SK-N-SH (cell line): ENCODE data around the gene OR2T11. TPM values are rescaled to one million over a fixed set of nuclear protein-coding genes. Genes with fewer than 3 reads are reported as not detected.

Experiments
- CTCF ChIA-PET: fragments of 300-600, 350-600 bp; formaldehyde crosslinking; extraction: SDS; loops from one replicate; lab custom pipeline; 2021; lab: Yijun Ruan, JAX
- POLR2A ChIA-PET: fragments of 350-600 bp; sonication (Branson Sonifier 250); formaldehyde crosslinking; extraction: SDS; loops from one replicate; lab custom pipeline; 2020; ENCODE audit warnings: antibody characterized with exemption, inconsistent platforms; lab: Yijun Ruan, JAX
- DNase-seq: peaks from one replicate; pipeline ENCODE4 v3.0.0; 2012
- H2AFZ ChIP-seq: fragments of 200-600 bp; sonication (generic); 2 replicates; pipeline ENCODE4 v1.8.1; 2016; ENCODE audit warnings: antibody characterized with exemption, mild to moderate bottlenecking, low read depth
- H3F3A ChIP-seq: fragments of 200-600 bp; sonication (generic); replicated peaks from 2 replicates; pipeline ENCODE3; 2016; ENCODE audit warnings: antibody characterized with exemption, mild to moderate bottlenecking; ENCODE audit not compliant: insufficient read depth
- H3K27ac ChIP-seq, 2 experiments: fragments of 200-500 bp in 1 of 2; fragments of 200-600 bp in 1 of 2; sonication (Bioruptor generic) in 1 of 2; sonication (generic), shearing (Covaris generic) in 1 of 2; 2 replicates each; pipeline versions ENCODE4 v1.5.1 to v1.6.1; 2014 to 2016; ENCODE audit warnings: low read depth in 2 of 2, inconsistent platforms in 1 of 2, low read length in 1 of 2, mild to moderate bottlenecking in 1 of 2, mixed read lengths in 1 of 2
- H3K27me3 ChIP-seq: fragments of 200-600 bp; sonication (generic), shearing (Covaris generic); 2 replicates; pipeline ENCODE4 v1.6.1; 2016; ENCODE audit warnings: mixed run types; ENCODE audit not compliant: insufficient read depth
- H3K36me3 ChIP-seq, 2 experiments: fragments of 200-500 bp in 1 of 2; fragments of 200-600 bp in 1 of 2; sonication (Bioruptor generic) in 1 of 2; sonication (generic) in 1 of 2; replicated peaks in 1 of 2; 2 replicates each; pipeline versions ENCODE3 to v1.5.1; 2014 to 2016; ENCODE audit warnings: low read length in 1 of 2, mild to moderate bottlenecking in 1 of 2; ENCODE audit not compliant: insufficient read depth in 2 of 2, control insufficient read depth in 1 of 2
- H3K4me1 ChIP-seq, 2 experiments: fragments of 200-500 bp in 1 of 2; fragments of 200-600 bp in 1 of 2; sonication (Bioruptor generic) in 1 of 2; sonication (generic), shearing (Covaris generic) in 1 of 2; 2 replicates each; pipeline versions ENCODE4 v1.5.1 to v1.6.1; 2014 to 2016; ENCODE audit warnings: low read depth in 1 of 2, low read length in 1 of 2, mixed run types in 1 of 2; ENCODE audit not compliant: insufficient read depth in 2 of 2, control insufficient read depth in 1 of 2
- H3K4me2 ChIP-seq: fragments of 200-600 bp; sonication (generic), shearing (Covaris generic); 2 replicates; pipeline ENCODE4 v1.6.1; 2017; ENCODE audit warnings: mixed run types
- H3K4me3 ChIP-seq, 2 experiments: fragments of 200-500 bp in 1 of 2; fragments of 200-600 bp in 1 of 2; sonication (Bioruptor generic) in 1 of 2; sonication (generic), shearing (Covaris generic) in 1 of 2; 2 replicates each; pipeline versions ENCODE4 v1.5.1 to v1.8.1; 2014 to 2016; ENCODE audit warnings: low read depth in 2 of 2, inconsistent platforms in 1 of 2, low read length in 1 of 2, mild to moderate bottlenecking in 1 of 2, mixed read lengths in 1 of 2, moderate library complexity in 1 of 2
- H3K79me2 ChIP-seq: fragments of 200-600 bp; sonication (generic); 2 replicates; pipeline ENCODE4 v1.8.1; 2017; ENCODE audit warnings: mild to moderate bottlenecking; ENCODE audit not compliant: insufficient read depth
- H3K9ac ChIP-seq: fragments of 200-600 bp; sonication (generic); 2 replicates; pipeline ENCODE4 v1.6.1; 2017; ENCODE audit warnings: mixed run types
- H3K9me2 ChIP-seq: fragments of 200-600 bp; sonication (generic); 2 replicates; pipeline ENCODE4 v1.6.1; 2017; ENCODE audit warnings: mixed run types
- H3K9me3 ChIP-seq: fragments of 200-600 bp; sonication (generic); 2 replicates; pipeline ENCODE4 v1.6.1; 2017; ENCODE audit warnings: mixed run types, mild to moderate bottlenecking, moderate library complexity
- H4K20me1 ChIP-seq: fragments of 200-600 bp; sonication (generic); 2 replicates; pipeline ENCODE4 v1.6.1; 2017; ENCODE audit warnings: mild to moderate bottlenecking, mixed run types; ENCODE audit not compliant: insufficient read depth
- CHD2 ChIP-seq: fragments of 150-350 bp; IDR thresholded peaks from 2 replicates; pipeline ENCODE4 v1.6.1; 2018; ENCODE audit warnings: low read length; ENCODE audit not compliant: partially characterized antibody
- CTCF ChIP-seq: fragments of 200-600 bp; sonication (generic); IDR thresholded peaks from 2 replicates; pipeline ENCODE4 v1.6.1; 2017; ENCODE audit warnings: antibody characterized with exemption, mild to moderate bottlenecking, moderate library complexity
- EP300 ChIP-seq, 2 experiments: IDR thresholded peaks; 2 replicates each; pipeline versions ENCODE4 v1.4.0 to v1.6.1; 2012; ENCODE audit warnings: borderline replicate concordance in 1 of 2, low read depth in 1 of 2, low read length in 1 of 2
- EZH2phosphoT487 ChIP-seq: fragments of 200-600 bp; sonication (generic); IDR thresholded peaks from 2 replicates; pipeline ENCODE4 v1.6.1; 2017; ENCODE audit warnings: low read depth, mixed run types, mild to moderate bottlenecking, antibody characterized with exemption, moderate library complexity, borderline replicate concordance
- FOXJ3 ChIP-seq: sonication (generic); formaldehyde crosslinking; IDR thresholded peaks from 2 replicates; pipeline ENCODE4 v1.5.1; 2020; ENCODE audit warnings: mild to moderate bottlenecking, missing genetic modification reagents
- FOXM1 ChIP-seq: IDR thresholded peaks from 2 replicates; pipeline ENCODE4 v1.4.0; 2012; ENCODE audit warnings: low read depth, mild to moderate bottlenecking
- GABPA ChIP-seq: IDR thresholded peaks from 2 replicates; pipeline ENCODE4 v1.4.0; 2012; ENCODE audit warnings: low read depth, mild to moderate bottlenecking
- GATA2 ChIP-seq: sonication (generic); formaldehyde crosslinking; IDR thresholded peaks from 2 replicates; pipeline ENCODE4 v1.5.0; 2020; ENCODE audit warnings: mild to moderate bottlenecking, missing genetic modification reagents
- MEF2A ChIP-seq: IDR thresholded peaks from 2 replicates; pipeline ENCODE4 v1.4.0; 2012; ENCODE audit warnings: low read depth, borderline replicate concordance
- MXI1 ChIP-seq: IDR thresholded peaks from 2 replicates; pipeline ENCODE4 v1.6.1; 2012; ENCODE audit warnings: mild to moderate bottlenecking, low read depth, low read length, improper control_type of control experiment
- NFIC ChIP-seq: IDR thresholded peaks from 2 replicates; pipeline ENCODE4 v1.4.0; 2012; ENCODE audit warnings: borderline replicate concordance
- NRF1 ChIP-seq: IDR thresholded peaks from 2 replicates; pipeline ENCODE4 v1.6.1; 2012; ENCODE audit warnings: low read depth, mild to moderate bottlenecking, low read length
- PBX3 ChIP-seq: IDR thresholded peaks from 2 replicates; pipeline ENCODE4; 2012
- POLR2AphosphoS5 ChIP-seq: IDR thresholded peaks from 2 replicates; pipeline ENCODE4 v1.6.1; 2012; ENCODE audit warnings: low read depth, low read length
- RAD21 ChIP-seq: IDR thresholded peaks from 2 replicates; pipeline ENCODE4 v1.6.1; 2012; ENCODE audit warnings: mild to moderate bottlenecking, low read length
- RCOR1 ChIP-seq: fragments of 150-350 bp; IDR thresholded peaks from 2 replicates; pipeline ENCODE4 v1.6.1; 2017; ENCODE audit warnings: antibody characterized with exemption, low read length
- RFX5 ChIP-seq: IDR thresholded peaks from 2 replicates; pipeline ENCODE4 v1.6.1; 2012; ENCODE audit warnings: mild to moderate bottlenecking, improper control_type of control experiment, low read length
- SIN3A ChIP-seq: IDR thresholded peaks from 2 replicates; pipeline ENCODE4 v1.6.1; 2012; ENCODE audit warnings: low read depth, mild to moderate bottlenecking, low read length, moderate library complexity, borderline replicate concordance
- SMC3 ChIP-seq: IDR thresholded peaks from 2 replicates; pipeline ENCODE4 v1.6.1; 2012; ENCODE audit warnings: low read depth, low read length, improper control_type of control experiment
- TAF1 ChIP-seq: IDR thresholded peaks from 2 replicates; pipeline ENCODE4 v1.6.1; 2012; ENCODE audit warnings: low read depth, mild to moderate bottlenecking, low read length, moderate library complexity, borderline replicate concordance
- TCF12 ChIP-seq: IDR thresholded peaks from 2 replicates; pipeline ENCODE4 v1.4.0; 2012
- USF1 ChIP-seq: IDR thresholded peaks from 2 replicates; pipeline ENCODE4 v1.4.0; 2012; ENCODE audit warnings: low read depth, borderline replicate concordance
- YY1 ChIP-seq: IDR thresholded peaks from 2 replicates; pipeline ENCODE4 v1.4.0; 2012; ENCODE audit warnings: low read depth, mild to moderate bottlenecking
- WGBS: methylation state at CpG from one replicate; pipeline ENCODE4 v1.1.6; 2017; ENCODE audit warnings: low lambda C conversion rate; 5-methylcytosine and 5-hydroxymethylcytosine counted together
- polyA plus RNA-seq, 3 experiments: library from polyadenylated mRNA; depleted of rRNA; stranded (reverse); fragments of >200 nt; gene quantifications; 2 replicates each; pipeline ENCODE4 v1.2.3, GENCODE V29; 2012
- TF ChIP-seq, protein P1 (sequence below): fragments of 150-350 bp; IDR thresholded peaks from 2 replicates; pipeline ENCODE4 v1.6.1; 2016; ENCODE audit warnings: mild to moderate bottlenecking, low read depth, low read length
- TF ChIP-seq, protein P2 (sequence below): IDR thresholded peaks from 2 replicates; pipeline ENCODE4 v1.4.0; 2012; ENCODE audit warnings: low read depth, borderline replicate concordance
- TF ChIP-seq, protein P3 (sequence below): fragments of 150-350 bp; IDR thresholded peaks from 2 replicates; pipeline ENCODE4 v1.6.1; 2017; ENCODE audit warnings: antibody characterized with exemption, low read length, low read depth, borderline replicate concordance

The OR2T11 gene
- polyA plus RNA-seq, 1 of the 3 experiments (the other 2 are of a cell fraction): not detected

DNA sequence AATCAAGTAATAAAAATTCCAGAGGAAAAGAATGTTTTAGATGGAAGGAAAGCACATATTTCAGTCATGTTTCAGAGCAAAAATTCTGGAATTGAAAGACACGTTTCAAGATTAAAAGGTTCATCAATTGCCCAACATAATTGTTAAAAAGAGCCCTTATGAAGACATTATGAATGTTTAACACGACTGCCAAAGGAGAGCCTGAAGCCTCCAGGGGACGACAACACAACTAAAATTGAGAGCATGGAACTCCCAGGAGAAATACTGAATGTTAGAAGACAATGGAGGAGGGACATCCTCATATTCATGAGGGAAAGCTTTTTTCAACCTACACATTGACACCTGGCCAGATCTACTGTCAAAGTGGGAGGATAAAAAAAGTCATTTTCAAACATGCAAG lies 16.0 kb downstream of the OR2T11 start:
- CTCF ChIA-PET: interaction anchor here (0.7 to 3.1 kb wide), 7 partner anchors 10 to 206 kb away, joined by 3 to 24 read pairs (median 4); no protein-coding TSS in a partner anchor

More for the DNA sequence above, 16.0 kb downstream of the OR2T11 start:
- Histone ChIP-seq H4K20me1 (no peaks in the 10 kb centered on the region), H2AFZ (no peak overlapping the region), H3K9ac (no peak overlapping the region), H3K9me2 (no peaks in the 10 kb centered on the region), H3K79me2 (no peaks in the 10 kb centered on the region), H3F3A (no peaks in the 10 kb centered on the region), H3K9me3 (no peaks in the 10 kb centered on the region), H3K4me2 (no peak overlapping the region), H3K27me3 (peaks cover 4% of the 10 kb centered on the region; the same call in 1 of the 2 replicates), H3K4me1 (no peaks in the 10 kb centered on the region), H3K27ac (no peak overlapping the region), H3K4me3 (no peak overlapping the region), H3K36me3 (no peaks in the 10 kb centered on the region)
- 0% methylated on average over 3 of the region's 3 CpGs for whole genome bisulfite sequencing
- TF ChIP-seq, protein P1, sequence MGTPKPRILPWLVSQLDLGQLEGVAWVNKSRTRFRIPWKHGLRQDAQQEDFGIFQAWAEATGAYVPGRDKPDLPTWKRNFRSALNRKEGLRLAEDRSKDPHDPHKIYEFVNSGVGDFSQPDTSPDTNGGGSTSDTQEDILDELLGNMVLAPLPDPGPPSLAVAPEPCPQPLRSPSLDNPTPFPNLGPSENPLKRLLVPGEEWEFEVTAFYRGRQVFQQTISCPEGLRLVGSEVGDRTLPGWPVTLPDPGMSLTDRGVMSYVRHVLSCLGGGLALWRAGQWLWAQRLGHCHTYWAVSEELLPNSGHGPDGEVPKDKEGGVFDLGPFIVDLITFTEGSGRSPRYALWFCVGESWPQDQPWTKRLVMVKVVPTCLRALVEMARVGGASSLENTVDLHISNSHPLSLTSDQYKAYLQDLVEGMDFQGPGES: no peak
- peak; percentile 84 for TF ChIP-seq CTCF
- TF ChIP-seq YY1: no peak
- no peak for TF ChIP-seq TAF1
- TF ChIP-seq GATA2 (CRISPR knock-in tag): no peak
- TF ChIP-seq, protein P2, sequence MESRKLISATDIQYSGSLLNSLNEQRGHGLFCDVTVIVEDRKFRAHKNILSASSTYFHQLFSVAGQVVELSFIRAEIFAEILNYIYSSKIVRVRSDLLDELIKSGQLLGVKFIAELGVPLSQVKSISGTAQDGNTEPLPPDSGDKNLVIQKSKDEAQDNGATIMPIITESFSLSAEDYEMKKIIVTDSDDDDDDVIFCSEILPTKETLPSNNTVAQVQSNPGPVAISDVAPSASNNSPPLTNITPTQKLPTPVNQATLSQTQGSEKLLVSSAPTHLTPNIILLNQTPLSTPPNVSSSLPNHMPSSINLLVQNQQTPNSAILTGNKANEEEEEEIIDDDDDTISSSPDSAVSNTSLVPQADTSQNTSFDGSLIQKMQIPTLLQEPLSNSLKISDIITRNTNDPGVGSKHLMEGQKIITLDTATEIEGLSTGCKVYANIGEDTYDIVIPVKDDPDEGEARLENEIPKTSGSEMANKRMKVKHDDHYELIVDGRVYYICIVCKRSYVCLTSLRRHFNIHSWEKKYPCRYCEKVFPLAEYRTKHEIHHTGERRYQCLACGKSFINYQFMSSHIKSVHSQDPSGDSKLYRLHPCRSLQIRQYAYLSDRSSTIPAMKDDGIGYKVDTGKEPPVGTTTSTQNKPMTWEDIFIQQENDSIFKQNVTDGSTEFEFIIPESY: no peak
- no peak for TF ChIP-seq SIN3A
- no peak for TF ChIP-seq USF1
- no peak for TF ChIP-seq RFX5
- TF ChIP-seq, protein P3, sequence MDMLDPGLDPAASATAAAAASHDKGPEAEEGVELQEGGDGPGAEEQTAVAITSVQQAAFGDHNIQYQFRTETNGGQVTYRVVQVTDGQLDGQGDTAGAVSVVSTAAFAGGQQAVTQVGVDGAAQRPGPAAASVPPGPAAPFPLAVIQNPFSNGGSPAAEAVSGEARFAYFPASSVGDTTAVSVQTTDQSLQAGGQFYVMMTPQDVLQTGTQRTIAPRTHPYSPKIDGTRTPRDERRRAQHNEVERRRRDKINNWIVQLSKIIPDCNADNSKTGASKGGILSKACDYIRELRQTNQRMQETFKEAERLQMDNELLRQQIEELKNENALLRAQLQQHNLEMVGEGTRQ: no peak
- no peak for TF ChIP-seq FOXJ3 (CRISPR knock-in tag)
- no peak for TF ChIP-seq POLR2AphosphoS5
- TF ChIP-seq NRF1: no peak
- no peak for TF ChIP-seq PBX3
- no peak for TF ChIP-seq CHD2
- TF ChIP-seq SMC3: peak; percentile 55
- TF ChIP-seq EZH2phosphoT487: no peak
- TF ChIP-seq RAD21: peak; percentile 64
- no peak for TF ChIP-seq GABPA
- TF ChIP-seq FOXM1: no peak
- TF ChIP-seq TCF12: no peak
- TF ChIP-seq MEF2A: no peak
- no peak for TF ChIP-seq MXI1
- TF ChIP-seq EP300 (IDR thresholded peaks at IDR 0.05; ENCODE audit: borderline replicate concordance in 1 of 2, low read depth in 1 of 2, low read length in 1 of 2): no peak
- TF ChIP-seq NFIC: no peak
- TF ChIP-seq RCOR1: no peak
- peak; percentile 27 for DNase-seq
- POLR2A ChIA-PET: no interaction called here
